VCaP (cell line): ENCODE results near the gene SYT12.
"Not testable (repeated sequence)": the region's sequence is repeated elsewhere in the genome, so short reads cannot be mapped to it uniquely, and the experiment has no call there.

ENCODE experiments used
- H3K27ac ChIP-seq: fragments of 450-650 bp; 2 replicates; pipeline ENCODE4 v1.5.1; 2017
- TF ChIP-seq, protein P1 (sequence below): fragments of 450-650 bp; conservative IDR thresholded peaks from 2 replicates; pipeline ENCODE4 v1.5.1; 2017; ENCODE audit warnings: mild to moderate bottlenecking, moderate library complexity

SYT12 gene

DNA sequence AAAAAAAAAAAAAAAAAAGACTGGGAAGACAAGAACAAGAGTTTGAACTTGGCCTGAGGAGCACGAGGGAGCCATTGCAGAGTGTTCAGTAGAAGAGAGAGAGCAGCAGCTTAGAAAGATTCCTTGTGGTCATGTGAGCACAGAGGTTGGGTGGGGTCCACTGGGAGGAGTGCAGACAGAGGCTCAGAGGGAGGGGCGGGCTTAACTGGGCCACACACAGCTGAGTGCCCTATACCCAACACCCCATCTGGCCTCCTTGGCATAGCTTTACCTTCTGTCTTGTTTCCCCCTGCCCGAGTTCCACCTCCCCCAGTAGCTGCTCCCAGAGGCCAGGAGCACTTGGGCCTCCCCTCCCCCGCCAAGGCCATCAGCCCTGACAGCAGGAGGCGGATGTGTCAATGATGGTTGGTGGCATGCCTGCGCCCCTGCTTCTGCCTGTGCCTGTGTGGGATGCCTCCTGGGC, 35.7 kb upstream of the SYT12 start:
- H3K27ac ChIP-seq: peak overlapping the region; percentile 71; the same call in 1 of the 2 replicates
- TF ChIP-seq, protein P1, sequence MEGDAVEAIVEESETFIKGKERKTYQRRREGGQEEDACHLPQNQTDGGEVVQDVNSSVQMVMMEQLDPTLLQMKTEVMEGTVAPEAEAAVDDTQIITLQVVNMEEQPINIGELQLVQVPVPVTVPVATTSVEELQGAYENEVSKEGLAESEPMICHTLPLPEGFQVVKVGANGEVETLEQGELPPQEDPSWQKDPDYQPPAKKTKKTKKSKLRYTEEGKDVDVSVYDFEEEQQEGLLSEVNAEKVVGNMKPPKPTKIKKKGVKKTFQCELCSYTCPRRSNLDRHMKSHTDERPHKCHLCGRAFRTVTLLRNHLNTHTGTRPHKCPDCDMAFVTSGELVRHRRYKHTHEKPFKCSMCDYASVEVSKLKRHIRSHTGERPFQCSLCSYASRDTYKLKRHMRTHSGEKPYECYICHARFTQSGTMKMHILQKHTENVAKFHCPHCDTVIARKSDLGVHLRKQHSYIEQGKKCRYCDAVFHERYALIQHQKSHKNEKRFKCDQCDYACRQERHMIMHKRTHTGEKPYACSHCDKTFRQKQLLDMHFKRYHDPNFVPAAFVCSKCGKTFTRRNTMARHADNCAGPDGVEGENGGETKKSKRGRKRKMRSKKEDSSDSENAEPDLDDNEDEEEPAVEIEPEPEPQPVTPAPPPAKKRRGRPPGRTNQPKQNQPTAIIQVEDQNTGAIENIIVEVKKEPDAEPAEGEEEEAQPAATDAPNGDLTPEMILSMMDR: no peak

DNA sequence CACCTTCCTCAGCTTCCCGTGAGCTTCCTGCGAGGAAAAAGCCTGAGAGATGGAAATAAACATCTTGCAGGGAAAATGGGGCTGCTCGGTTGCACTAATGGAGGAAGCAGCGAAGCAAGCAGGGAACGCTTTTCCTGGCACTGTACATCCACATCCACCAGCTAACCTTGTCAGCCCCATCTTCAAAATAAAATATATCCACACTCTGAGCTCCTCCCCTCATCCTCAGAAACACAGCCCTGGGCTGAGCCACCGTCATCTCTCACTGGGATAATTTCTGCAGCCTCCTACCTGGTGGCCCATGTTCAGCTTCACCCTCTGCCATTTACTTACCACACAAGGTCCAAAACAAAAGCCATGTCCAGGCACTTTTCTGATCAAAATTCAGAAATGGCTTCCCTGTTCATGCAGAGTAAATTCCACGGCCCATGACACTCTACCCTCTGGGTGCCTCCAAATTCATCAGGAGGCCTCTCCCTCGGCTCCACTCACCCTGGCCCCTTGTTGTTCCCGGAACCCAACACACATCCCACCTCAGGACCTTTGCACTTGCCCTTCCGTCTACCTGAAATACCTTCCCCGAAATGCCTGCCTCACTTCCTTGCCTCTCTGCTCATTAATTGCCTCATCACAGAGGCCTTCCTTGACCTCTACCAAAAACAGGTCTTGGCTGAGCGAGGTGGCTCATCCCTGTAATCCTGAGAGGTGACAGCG, 34.9 kb upstream of the SYT12 start:
- TF ChIP-seq, protein P1: no peak
- no peak overlapping the region; the same call in 1 of the 2 replicates for H3K27ac ChIP-seq

DNA sequence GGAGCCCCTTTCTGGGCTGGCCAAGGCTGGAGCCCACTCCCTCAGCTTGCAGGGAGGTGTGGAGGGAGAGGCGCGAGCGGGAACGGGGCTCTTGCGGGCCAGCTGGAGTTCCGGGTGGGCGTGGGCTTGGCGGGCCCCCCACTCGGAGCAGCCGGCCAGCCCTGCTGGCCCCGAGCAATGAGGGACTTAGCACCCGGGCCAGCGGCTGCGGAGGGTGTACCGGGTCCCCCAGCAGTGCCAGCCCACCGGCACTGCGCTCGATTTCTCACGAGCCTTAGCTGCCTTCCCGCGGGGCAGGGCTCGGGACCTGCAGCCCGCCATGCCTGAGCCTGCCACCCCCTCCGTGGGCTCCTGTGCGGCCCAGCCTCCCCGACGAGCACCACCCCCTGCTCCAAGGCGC, 34.2 kb upstream of the SYT12 start:
- H3K27ac ChIP-seq: not testable (repeated sequence)

DNA sequence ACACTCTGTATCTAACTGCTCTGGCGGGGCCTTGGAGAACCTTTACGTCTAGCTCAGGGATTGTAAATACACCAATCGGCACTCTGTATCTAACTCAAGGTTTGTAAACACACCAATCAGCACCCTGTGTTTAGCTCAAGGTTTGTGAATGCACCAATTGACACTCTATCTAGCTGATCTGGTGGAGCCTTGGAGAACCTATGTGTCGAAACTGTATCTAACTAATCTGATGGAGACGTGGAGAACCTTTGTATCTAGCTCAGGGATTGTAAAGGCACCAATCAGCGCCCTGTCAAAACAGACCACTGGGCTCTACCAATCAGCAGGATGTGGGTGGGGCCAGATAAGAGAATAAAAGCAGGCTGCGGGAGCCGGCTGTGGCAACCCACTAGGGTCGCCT, 33.6 kb upstream of the SYT12 start:
- not testable (repeated sequence) for H3K27ac ChIP-seq

DNA sequence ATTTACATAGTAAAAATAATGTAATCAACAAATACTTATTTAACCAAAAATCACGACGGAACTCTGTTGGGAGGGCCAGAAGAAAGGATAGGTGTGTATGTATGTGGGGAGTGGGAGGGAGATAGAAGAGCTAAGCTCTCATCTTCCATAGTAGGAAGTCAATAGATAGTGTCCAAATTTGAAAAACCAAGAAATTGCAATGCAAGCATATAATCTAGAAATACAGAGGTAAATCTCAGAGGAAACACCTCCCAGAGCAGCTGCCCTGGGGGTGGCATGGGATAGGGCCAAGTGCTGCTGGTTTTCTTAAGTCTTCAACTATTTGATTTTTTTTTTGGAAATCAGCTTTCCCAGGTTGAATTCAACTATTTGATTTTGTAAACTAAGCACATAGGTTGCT, 30.9 kb upstream of the SYT12 start:
- TF ChIP-seq, protein P1: no peak

DNA sequence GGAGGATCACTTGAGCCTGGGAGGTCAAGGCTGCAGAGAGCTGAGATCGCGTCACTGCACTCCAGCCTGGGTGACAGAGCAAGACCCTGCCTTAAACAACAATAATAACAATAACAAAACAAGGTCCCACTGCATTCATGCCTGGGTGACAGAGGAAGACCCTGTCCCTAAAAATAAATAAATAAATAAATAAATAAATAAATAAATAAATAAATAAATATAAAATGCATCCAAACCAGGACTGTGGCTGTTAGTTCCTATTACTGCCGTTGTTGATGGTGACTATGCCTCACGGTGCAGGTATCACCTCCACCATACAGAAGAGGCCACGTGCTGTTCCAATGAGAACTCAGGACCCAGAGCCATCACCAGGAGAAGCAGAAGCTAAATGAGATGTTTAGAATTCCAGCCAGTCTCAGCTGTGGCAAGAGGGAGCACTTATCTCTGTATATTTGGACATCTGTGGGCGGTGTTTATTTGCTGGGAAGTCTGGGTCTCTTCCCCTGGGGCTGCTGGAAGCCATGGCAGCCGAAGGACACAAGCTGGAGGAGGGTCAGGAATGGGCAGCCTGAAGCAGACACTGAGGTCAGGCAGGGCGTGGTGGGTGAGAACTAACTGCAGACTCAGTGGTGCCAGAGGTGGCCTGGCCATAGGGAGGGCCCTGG, 26.2 kb upstream of the SYT12 start:
- no peak overlapping the region for H3K27ac ChIP-seq

More for the DNA sequence above, 30.9 kb upstream of the SYT12 start:
- H3K27ac ChIP-seq: no peak overlapping the region

DNA sequence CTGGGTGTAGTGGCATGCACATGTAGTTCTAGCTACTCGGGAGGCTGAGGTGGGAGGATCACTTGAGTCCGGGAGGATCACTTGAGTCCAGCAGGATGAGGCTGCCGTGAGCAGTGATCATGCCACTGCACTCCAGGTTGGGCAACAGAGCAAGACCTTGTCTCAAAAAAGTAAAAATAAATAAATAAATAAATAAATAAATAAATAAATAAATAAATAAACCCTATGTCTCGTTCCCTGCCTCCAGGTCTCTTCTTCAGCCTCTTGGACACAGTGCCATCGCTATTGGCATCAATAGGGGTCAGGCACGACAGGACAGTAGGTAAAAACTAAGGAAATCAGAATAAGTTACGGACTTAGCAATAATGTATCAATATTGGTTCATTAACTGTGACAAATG, 23.4 kb upstream of the SYT12 start:
- TF ChIP-seq, protein P1: no peak
- H3K27ac ChIP-seq: no peak overlapping the region

More for the DNA sequence above, 26.2 kb upstream of the SYT12 start:
- TF ChIP-seq, protein P1: no peak

DNA sequence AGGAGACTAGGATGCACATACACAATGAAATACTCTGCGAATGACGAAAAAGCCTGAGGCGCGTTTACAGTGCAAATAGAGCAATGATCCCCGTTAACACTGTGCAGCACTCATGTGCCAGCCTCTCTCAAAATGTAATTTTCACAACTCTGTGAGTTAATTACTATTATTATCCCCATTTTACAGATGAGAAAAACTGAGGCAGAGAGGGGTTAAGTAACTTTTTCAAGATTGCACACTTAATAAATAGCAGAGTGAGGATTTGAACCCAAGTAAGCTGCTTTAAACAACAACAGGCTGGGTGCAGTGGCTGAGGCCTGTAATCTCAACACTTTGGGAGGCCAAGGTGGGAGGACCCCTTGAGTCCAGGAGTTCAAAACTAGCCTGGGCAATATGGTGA, 21.6 kb upstream of the SYT12 start:
- TF ChIP-seq, protein P1: no peak

More for the DNA sequence above, 21.6 kb upstream of the SYT12 start:
- H3K27ac ChIP-seq: no peak overlapping the region
